A549 treated with AZD2906 at 1 μM for 4 hours (cell line): ENCODE data around the gene KRT2. TPM values are rescaled to one million over a fixed set of nuclear protein-coding genes. Genes with fewer than 3 reads are reported as not detected.

Experiments
- total RNA-seq: library from RNA; stranded (reverse); fragments of 200-300 nt; extraction: Qiagen RNA extraction; gene quantifications from 5 replicates; pipeline ENCODE4 v1.2.3, GENCODE V29; 2022

The KRT2 gene
- total RNA-seq: 0.03 TPM in 1 of 5 replicates, not detected in the others

DNA sequence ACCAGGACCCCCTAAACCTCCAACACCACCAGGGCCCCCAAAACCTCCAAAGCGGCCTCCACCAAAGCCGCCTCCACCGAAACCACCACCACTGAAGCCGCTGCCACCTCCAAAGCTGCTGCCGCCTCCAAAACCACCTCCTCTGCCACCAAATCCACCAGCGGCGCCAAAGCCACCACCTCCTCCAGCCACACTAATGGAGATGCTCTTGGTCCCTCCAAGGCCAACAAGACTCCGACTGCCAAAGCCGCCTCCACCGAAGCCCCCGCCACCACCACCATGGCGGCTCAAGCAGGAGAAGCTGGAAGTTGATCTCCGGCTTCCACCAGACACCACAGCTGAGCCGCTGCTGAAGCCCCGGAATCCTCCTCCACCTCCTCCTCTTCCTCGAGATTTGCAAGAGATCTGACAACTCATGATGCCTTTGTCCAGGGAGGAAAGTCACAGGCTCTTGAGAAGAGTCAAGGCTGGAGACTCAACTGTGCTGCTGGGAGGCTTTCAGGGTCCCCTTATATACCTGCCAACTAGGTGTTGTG lies at the start of gene KRT2:
Gene KRT2 (minus strand): TSS at position 486 of the 536 bp plus-strand sequence. CDS start 69 bp downstream, at position 417.

DNA sequence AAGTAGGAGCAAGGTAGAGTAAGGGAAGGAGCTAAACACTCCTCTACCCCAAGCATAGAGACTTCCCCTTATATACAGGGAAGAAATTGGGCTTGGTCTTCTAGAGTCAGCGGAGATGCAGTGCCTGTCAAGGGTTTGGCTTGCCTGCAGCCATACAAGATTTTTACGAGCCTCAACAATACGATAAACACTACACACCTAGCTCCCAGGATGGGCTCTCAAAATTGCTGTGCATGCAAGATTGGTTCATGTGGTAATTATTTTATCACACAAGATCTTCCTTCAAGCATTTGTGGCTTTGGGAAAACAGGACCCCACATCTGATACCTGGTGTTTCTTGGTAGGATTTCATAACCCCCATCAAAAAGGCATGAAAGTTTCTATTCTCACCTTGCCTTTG lies 28.4 kb upstream of the KRT2 start, which contains the start of gene KRT1:
Gene KRT1 (minus strand): TSS at position 45 of the 400 bp plus-strand sequence. CDS start 59 bp downstream, outside the sequence.

DNA sequence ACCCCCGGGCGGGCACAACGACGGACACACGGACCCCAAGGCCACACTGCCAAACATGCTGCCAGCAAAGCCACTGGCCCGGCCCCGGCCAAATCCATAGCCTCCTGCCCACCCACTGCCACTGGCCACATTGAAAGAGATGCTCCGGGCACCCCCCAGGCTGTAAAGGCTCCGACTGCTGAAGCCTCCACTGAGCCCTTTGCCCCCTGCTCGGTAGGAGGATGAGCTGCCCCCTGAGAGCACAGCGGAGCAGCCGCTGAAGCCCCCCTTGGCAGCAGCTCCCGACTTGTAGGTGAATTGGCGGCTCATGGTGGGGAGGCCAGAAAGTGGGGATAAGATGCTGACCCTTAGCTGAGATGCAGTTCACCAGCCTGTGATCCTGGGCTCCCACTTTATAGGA lies 33.8 kb downstream of the KRT2 start, which contains the start of gene KRT73:
Gene KRT73 (minus strand): TSS at position 344 of the 400 bp plus-strand sequence. CDS start 35 bp downstream, at position 309.

DNA sequence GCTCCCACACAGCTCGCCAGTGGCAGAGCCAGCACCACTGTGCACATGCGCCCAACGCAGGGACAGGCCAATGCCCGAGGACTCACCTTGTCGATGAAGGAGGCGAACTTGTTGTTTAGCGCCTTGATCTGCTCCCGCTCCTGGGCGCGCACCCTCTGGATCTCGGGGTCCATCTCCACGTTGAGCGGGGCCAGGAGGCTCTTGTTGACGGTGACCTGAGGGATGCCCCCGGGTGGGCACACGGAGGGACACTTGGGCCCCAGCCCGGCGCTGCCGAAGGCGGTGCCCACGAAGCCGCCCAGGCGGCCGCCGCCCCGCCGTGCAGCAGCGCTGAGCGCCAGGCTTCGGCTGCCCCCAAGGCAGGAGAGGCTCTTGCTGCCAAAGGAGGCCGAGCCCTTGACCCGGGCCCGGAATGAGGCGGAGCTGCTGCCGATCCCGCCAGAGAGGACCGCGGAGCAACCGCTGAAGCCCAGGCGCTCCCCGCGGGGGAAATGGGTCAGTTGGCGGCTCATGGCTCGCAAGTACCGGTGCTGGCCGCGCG lies 51.0 kb downstream of the KRT2 start, which contains the start of gene KRT72:
Gene KRT72 (minus strand): TSS at position 523 of the 541 bp plus-strand sequence. CDS start 11 bp downstream, at position 512.

Other genes with a start within 250 kb of the KRT2 start
- gene KRT82, start 245.9 kb downstream of the KRT2 start, total RNA-seq: not detected in 5 replicates
- 0.09 to 0.17 TPM (median 0.11 TPM) in 4 of 5 replicates, not detected in the other for gene KRT75, start 217.8 kb downstream of the KRT2 start, total RNA-seq
- 0.05 to 0.07 TPM in 2 of 5 replicates, not detected in the others for gene KRT6B, start 200.1 kb downstream of the KRT2 start, total RNA-seq
- gene KRT6C, start 178.4 kb downstream of the KRT2 start, total RNA-seq: not detected in 5 replicates
- gene KRT6A, start 159.0 kb downstream of the KRT2 start, total RNA-seq: 10.0 to 14.8 TPM (median 12.1 TPM) in 5 replicates
- 0.52 to 0.72 TPM (median 0.62 TPM) in 5 replicates for gene KRT5, start 131.8 kb downstream of the KRT2 start, total RNA-seq
- gene KRT71, start 99.1 kb downstream of the KRT2 start, total RNA-seq: 0.02 to 0.09 TPM (median 0.05 TPM) in 3 of 5 replicates, not detected in the others
- gene KRT74, start 78.4 kb downstream of the KRT2 start, total RNA-seq: 0.02 to 0.03 TPM in 2 of 5 replicates, not detected in the others
- gene KRT72, start 50.7 kb downstream of the KRT2 start, total RNA-seq: 0.05 TPM in 1 of 5 replicates, not detected in the others
- not detected in 5 replicates for gene KRT73, start 33.7 kb downstream of the KRT2 start, total RNA-seq
- gene KRT1, start 28.2 kb upstream of the KRT2 start, total RNA-seq: not detected in 5 replicates
- gene KRT77, start 51.3 kb upstream of the KRT2 start, total RNA-seq: not detected in 5 replicates
- gene KRT76, start 125.1 kb upstream of the KRT2 start, total RNA-seq: not detected in 5 replicates
- 0.03 to 0.06 TPM in 2 of 5 replicates, not detected in the others for gene KRT3, start 143.9 kb upstream of the KRT2 start, total RNA-seq
- gene KRT4, start 161.9 kb upstream of the KRT2 start, total RNA-seq: 2.1 to 3.6 TPM (median 2.7 TPM) in 5 replicates
- gene KRT79, start 182.1 kb upstream of the KRT2 start, total RNA-seq: 0.05 to 0.10 TPM (median 0.07 TPM) in 4 of 5 replicates, not detected in the other
- gene KRT78, start 196.8 kb upstream of the KRT2 start, total RNA-seq: 0.04 to 0.13 TPM (median 0.07 TPM) in 5 replicates